GM19240 (cell line): ENCODE measurements around the gene ZP4.

Source experiments
- DNase-seq: peaks from one replicate; pipeline ENCODE4 v3.0.0; 2011; ENCODE audit warnings: low spot score; ENCODE audit not compliant: insufficient read length

ZP4 gene, protein sequence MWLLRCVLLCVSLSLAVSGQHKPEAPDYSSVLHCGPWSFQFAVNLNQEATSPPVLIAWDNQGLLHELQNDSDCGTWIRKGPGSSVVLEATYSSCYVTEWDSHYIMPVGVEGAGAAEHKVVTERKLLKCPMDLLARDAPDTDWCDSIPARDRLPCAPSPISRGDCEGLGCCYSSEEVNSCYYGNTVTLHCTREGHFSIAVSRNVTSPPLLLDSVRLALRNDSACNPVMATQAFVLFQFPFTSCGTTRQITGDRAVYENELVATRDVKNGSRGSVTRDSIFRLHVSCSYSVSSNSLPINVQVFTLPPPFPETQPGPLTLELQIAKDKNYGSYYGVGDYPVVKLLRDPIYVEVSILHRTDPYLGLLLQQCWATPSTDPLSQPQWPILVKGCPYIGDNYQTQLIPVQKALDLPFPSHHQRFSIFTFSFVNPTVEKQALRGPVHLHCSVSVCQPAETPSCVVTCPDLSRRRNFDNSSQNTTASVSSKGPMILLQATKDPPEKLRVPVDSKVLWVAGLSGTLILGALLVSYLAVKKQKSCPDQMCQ

DNA sequence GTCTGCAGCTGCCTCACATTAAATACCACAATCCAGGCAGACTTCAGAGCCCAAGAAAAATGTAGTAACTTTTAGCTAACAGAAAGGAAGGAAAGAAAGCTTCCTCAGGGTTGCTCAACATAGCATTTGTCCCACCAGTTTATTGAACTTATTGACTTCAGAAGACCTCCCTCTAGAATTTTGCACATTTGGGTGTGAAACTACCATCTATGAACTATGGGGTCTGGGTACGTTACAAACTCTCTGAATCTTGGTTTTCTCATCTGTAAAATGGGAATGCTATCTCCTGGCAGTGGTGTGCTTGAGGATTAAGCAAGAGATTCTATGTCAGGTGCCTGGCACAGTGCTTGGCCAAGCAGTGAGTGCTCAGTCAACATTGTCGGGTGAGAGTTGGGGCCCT, at the start of gene ZP4:
TSS of gene ZP4 (minus strand) at position 101 of the 400 bp plus-strand sequence. CDS start 287 bp downstream, outside the sequence.
- DNase-seq = no peak

DNA sequence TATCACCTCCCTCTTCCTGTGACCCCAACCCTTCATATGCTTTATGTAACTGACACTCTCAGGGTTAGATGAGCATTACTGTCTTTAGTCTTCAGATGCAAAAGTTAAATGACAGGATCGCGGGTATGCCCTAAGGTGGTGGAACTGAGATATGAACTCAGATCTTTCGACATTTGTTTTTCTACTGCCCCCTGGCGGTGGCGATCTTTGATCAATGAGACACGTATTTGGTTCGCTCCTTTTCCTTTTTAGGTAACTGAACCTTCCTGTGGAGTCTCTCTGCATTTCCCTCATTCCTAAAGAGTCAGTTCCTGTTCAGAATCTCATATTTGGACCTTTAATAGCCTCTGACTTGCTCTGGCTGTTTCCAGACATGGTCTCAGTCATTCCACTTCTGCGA, 47.8 kb upstream of the ZP4 start:
- DNase-seq = no peak

DNA sequence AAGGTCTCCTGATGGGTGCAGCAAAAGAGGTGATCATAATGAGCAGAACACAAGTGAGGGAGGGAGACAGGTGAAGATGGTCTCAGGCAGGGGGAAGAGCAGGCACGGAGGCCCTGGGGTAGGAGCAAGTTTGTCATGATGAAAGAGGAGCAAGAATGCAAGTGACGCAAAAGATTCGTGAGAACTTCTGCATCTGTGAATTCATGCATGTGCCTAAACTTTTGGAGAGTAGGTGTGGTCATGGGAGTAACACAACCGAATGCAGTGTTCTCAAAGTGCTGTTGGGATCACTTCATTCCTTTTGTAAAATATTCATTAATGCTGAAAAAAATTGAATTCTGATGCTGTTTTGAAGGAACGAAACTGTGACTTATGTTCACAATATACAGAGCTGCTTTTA, 47.3 kb upstream of the ZP4 start:
- DNase-seq = no peak

DNA sequence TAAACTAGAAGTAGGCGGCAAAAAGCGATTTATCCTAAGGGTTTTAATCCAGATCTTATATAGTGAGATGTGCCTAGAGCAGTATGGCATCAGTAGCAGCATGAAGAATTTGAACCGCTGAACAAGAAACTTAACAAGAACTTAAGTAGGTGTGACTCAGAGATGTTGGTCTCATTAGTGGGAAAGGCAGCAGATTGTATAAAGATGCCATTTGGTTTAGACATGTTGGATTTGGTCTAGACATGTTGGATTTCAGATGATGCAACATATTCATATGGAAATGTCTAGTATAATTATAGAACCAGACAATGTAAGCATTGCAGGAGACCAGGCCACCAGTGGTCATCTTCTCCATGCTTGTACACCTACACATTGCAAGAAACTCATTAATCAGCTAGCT, 42.1 kb upstream of the ZP4 start:
- DNase-seq = no peak

DNA sequence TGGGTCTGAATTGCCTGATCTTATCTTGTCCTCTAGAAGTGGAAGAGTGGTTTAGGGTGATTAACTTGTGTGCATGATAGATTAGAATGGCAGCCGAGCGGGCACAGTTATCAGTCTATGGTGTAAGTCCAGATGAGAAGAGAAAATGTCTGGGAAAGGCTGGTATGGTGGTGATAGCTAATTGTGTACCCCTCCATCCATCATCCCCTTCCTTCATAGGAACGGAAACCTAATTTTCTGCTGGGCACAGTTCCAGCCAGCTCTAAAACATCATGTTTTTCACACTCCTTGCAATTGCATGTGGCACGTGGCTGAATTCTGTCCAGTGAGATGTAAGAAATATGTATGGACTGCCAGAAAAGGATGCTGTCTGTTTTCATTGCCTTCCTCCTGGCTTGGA, 40.9 kb upstream of the ZP4 start:
- no peak for DNase-seq

DNA sequence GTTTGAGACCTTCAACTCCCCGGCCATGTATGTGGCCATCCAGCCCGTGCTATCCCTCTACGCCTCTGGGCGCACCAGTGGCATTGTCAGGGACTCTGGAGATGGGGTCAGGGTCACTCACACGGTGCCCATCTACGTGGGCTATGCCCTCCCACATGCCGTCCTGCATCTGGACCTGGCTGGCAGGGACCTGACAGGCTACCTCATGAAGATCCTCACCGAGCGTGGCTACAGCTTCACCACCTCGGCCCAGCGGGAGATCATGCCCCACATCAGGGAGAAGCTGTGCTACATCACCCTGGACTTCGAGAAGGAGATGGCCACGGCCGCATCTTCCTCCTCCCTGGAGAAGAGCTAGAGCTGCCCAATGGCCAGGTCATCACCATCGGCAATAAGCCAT, 36.5 kb upstream of the ZP4 start:
- no peak for DNase-seq

DNA sequence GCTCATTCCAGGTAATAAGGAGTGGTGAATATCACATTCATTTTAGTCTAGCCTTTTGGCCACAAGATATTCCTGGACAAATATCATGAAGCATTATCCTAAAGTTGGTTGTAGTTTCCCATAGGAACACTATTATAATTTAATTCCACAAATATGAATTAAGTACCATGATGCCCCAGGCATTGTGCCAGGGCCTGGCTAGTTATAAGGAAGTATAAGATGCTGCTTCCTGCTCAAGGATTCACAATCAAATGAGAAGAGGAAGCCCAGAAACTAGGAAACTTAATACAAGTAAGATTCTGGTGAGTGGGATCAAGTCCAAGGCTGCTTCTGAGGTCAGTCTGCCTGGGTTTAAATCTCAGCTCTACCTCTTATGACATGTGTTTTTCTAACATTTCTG, 30.6 kb upstream of the ZP4 start:
- DNase-seq = no peak

DNA sequence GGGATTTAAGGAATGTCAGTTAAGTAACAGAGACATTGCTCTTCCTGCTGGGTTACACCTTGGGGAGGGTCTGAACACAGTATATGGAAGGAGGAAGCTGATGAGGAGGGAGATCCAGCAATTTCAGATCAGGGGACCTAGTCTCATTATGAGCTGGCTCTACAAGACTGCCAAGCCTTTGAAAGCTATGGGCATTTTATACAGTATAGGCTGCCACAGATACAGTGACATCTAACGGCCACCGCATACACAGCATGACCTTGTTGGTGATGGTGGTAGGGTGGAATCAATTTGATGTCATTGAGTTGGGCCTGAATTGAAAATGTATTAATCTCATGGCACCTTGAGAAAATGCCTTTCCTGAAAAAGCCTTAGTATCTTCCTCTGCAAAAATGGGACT, 22.6 kb upstream of the ZP4 start:
- DNase-seq = no peak

DNA sequence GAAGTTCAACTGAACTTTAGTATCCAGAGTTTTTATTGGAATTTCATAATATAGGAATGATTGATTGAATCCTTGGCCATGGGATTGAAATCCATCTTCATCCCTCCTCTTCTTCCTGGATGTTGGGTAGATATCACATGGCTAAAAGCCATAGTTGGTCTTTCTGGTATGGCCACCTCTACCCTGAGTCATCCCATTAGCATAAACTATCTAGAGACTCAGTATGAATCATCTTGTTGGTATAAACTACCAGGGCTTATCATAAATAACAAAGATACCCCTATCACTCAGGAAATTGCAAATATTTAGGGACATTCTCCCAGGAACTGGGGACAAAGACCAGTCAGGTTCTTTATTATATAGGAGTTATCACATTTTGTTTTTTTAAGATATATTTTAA, 21.2 kb upstream of the ZP4 start:
- no peak for DNase-seq

DNA sequence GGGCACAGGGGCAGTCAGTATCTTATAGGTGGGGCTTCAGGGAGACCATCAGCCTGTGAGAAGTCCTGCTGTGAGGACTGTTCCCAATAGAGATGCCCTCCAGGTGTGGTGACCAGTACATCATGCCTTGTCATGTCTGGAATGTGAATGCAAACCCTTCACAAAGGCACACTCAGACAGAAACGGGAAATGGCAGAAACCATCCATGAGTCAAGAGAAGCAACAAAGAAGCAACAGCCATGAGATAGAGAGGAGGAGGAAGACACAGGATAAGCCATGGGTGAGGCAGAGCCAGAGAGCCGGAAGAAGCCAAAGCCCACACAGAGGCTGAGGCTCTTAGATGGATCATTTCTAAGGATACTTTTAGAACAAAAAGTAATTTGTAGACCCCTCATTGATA, 20.1 kb upstream of the ZP4 start:
- no peak for DNase-seq

DNA sequence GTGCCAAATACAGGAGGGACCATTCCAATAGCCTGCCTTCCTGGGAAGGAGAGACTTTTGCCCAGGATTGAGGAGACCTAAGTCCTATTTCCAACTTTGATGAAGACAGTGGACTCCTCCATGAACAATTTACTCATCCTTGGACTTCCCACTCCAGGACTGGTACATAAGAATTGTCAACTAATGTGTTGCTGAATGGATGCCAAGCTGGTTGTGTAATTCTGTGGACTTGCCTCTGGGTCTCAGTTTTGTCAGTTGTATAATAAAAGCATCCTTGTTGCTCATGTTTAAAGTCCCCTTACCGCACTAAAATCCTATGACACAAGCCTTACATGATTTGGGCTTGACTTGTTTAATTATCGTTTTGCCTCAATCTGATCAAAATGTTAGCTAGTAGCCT, 13.2 kb upstream of the ZP4 start:
- no peak for DNase-seq

DNA sequence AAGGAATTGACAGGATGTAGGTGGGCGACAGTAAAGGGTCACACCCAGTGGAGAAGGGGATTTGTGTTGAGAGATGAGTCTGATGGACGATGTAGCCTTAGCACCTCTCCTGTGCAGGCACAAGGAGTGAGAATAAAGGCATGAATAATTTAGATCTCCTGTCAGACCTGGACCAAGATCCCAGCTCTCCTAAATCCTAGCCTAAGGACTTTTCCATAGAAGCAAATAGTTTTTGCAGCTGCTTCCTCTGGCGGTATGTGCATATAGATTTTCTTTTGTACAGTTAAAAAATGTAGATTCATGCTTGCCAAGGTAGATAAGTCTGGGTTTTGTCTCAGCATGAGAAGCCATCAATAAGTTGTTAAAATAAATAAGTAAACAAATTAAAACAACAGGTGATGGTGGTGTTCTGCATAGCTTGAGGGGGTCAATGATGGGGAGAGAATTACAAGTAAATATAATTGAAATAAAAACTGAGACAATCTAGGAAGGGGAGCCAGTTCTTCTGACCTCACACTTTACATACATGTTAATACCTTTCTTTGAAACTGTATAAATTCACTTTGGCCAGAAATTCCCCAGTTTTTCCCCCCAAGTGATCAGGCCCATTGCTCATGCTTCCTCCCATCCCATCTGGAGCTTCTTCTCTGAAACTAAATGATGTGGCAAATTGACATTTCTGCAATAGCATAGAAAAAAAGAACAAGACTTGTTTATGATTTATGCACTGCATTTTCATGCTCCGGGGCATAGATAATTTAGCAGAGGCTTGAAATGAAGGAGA, 12.4 kb upstream of the ZP4 start:
- no peak for DNase-seq

DNA sequence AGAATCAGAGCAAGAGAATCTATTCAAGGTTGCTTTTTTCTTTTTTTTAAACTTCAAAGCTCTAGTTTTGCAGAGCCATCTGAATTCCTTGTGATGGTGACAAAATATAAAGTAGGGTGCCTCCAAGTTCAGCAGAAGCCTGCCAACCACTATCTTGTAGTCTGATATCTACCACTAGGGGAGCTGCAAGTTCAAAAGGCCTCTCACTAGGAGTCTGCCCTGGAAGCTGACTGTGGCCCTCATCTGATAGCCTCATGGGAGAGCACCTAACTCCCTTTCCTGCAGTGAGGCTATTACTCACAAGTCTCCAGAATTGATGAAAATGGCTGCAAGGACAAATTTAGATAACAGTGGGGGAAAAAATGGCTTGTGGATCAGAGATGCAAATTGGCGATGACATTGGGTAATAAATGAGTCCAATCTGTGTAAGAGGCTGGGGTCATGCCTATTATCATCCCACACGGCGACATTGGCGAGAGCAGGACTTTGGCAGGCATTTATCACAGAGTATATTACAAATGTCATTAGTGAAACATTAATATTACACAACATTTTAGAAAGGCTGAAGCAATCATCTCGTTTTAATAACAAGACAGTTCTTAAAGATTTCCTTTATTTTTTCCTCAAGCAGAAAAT, 10.7 kb upstream of the ZP4 start:
- no peak for DNase-seq

DNA sequence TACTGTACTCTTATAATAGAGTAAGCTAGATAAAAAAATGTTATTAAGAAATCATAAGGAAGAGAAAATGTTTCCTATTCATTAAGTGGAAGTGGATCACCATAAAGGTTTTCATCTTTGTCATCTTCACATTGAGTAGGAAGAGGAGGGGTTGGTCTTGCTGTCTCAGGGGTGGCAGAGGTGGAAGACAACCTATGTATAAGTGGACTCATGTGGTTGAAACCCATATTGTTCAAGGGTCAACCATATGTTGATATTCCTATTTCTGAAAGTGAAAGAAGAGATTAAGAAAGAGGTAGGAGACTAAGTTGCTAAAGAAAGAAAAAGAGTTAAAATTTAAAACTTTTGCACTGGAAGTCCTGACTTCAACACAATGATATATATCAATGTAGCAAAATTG, 4.9 kb upstream of the ZP4 start:
- no peak for DNase-seq

DNA sequence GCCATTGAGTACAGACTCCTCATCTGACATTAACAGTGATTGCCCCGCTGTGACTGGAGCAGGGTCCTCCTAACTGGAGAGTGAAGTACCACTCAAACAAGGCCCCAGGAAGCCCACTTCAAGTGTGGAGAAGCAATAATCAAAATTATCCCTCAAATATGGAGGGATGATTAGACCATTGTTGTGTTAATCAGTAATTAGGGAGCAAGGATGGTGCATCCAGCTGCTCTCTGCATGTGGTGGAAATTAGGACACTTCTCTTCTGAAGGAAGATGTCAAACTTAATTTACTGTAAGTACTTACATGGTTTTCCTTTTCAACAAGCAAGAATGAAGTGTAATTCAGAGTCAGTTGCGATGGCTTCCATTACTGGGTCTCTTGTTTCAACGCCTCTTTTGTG, 3.4 kb upstream of the ZP4 start:
- DNase-seq = no peak

DNA sequence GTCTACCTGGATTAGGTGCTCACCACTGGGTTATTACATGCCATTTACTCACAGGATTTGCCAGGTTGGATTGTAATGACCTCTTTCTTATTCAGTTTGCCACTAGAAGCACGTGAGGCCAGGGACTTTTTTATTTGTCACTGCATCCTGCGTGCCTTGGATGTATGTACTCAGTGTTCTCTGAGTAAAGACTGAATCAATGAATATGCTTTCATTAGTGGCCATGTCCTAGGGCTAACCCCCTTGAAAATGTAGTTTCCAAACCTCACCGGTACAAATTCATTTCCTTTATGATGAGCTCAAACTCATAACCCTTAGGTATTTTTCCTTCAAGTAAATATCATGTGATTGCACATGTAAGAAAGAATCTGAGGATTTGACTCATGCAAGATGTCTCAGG, 1.3 kb upstream of the ZP4 start:
- no peak for DNase-seq

DNA sequence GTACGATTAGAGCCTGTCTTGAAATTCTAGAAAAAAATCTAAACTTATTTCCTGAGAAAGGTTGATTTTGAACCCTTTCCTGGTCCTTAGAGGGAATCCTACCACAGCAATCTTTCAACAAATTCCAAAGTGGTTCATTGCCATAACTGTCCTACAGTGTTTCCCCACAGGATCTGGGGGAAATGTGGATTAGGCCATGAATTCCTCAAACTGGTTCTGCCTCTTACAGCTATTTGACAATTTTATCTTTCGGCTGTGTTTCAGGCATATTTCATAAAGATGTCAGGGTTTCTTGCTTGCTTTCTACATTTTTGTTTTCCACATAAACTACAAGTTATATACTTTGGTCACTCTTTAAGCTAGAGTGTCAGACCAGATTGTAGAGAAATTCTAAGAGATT, 544 bp upstream of the ZP4 start:
- no peak for DNase-seq

DNA sequence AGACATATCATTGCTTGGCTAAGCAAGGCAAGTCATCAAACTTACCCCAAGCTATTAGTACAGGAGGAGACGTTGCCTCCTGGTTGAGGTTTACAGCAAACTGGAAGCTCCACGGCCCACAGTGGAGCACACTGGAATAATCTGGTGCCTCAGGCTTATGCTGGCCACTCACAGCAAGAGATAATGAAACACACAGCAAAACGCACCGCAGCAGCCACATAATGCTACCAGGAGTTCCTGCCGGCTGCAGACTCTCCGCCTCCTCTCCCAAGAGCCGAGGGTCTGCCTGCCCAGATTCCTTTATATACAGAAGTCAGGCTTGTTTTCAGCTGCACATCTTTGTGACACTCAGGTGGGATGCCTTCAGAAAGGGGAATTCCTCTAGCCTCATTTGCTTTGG, 306 bp downstream of the ZP4 start:
- DNase-seq = no peak

DNA sequence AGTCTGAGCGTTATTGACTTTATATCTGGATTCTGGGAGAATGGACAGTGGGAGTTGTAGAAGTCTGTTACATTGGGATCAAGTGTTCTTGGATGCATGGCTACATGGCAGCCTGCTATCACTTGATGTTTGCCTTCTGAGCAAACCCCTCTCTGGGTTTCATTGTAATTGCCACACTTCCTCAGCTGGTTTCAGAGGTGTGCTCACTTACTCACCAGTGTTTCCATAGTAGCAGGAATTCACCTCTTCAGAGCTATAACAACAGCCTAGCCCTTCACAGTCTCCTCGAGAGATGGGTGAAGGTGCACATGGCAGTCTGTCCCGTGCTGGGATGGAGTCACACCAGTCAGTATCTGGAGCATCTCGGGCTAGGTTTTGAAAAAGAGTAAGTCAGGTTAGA, 2.6 kb downstream of the ZP4 start:
- DNase-seq = no peak

DNA sequence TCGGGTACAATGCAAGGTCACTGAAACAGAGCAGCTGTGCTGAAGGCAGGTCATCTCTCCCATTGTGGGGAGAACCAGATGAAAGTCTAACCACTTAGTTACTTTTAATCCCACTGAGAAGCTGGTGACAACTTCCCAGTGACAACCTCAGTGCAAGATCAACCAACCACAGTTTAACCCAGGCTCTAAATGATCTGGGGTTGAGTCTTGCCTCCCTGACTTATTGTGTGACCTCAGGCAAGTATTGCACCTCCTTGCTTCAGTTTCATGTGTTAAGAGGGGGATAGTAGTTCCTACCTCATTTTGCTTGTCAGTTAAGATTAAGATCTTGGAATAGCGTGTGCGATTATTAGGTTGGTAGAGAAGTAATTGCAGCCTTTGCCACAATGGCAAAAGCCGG, 3.2 kb downstream of the ZP4 start:
- DNase-seq = no peak

DNA sequence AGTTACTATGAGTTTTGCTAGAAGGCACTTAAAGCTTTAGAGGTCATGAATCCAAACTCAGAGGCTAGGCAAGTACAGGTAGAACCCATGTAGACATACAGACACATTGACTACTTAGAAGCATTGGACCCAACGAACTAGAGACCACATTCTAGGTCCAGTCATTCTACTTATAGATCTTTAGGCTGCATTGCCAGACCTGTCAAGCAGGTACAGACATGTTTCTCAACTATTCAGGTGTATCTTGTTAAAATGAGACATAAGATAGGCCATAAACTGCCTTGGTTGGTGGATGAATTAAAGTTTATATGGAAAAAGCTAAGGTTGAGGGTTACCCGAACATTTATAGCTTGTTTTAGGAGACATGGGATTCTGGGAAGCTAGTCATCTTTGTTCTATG, 6.5 kb downstream of the ZP4 start:
- no peak for DNase-seq

DNA sequence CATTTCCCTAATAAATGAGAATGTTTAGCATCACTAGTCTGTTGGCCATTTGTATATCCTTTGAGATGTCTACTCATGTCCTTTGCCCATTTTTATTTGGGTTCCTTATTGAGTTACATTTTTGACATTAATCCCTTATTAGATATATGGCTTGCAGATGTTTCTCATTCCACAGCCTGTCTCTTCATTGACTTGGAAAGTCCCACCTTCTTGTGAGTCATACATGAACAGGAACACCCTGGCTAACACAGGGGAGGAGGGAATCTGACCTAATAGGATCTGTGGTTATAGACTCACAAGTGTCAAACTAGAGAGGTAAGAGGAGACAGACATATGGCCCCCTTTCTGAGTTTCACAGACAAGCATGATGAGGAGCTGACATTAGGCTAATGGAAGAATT, 11.5 kb downstream of the ZP4 start:
- DNase-seq = no peak
